ENCODE results near the gene CCL24.

DNA sequence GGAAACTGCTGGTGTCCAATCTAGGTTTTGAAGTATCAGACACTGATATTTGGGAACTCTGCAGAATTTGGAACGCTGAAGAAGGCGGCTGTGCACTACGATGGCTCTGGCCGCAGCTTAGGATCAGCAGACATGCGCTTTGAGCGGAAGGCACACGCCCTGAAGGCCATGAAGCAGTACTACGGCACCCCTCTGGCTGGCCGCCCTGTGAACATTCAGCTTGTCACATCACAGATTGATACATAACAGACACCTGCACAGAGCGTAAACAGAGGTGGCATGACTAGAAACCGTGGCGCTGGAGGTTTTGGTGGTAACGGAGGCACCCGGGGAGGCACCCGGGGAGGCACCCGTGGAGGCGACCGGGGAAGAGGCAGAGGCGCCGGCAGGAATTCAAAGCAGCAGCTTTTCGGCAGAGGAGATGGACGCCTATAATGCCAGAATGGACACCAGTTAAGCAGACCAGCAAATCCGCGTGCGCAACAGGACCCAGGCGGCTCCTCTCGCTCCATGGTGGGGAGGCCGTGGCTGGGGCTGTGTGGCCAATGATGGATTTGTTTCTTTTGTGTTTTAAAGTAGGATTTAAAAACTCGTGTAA, 22.2 kb upstream of the CCL24 start:
- TF ChIP-seq SNAI2 (CRISPR knock-in tag; IDR thresholded peaks at IDR 0.05): no peak
- TF ChIP-seq, protein P1, sequence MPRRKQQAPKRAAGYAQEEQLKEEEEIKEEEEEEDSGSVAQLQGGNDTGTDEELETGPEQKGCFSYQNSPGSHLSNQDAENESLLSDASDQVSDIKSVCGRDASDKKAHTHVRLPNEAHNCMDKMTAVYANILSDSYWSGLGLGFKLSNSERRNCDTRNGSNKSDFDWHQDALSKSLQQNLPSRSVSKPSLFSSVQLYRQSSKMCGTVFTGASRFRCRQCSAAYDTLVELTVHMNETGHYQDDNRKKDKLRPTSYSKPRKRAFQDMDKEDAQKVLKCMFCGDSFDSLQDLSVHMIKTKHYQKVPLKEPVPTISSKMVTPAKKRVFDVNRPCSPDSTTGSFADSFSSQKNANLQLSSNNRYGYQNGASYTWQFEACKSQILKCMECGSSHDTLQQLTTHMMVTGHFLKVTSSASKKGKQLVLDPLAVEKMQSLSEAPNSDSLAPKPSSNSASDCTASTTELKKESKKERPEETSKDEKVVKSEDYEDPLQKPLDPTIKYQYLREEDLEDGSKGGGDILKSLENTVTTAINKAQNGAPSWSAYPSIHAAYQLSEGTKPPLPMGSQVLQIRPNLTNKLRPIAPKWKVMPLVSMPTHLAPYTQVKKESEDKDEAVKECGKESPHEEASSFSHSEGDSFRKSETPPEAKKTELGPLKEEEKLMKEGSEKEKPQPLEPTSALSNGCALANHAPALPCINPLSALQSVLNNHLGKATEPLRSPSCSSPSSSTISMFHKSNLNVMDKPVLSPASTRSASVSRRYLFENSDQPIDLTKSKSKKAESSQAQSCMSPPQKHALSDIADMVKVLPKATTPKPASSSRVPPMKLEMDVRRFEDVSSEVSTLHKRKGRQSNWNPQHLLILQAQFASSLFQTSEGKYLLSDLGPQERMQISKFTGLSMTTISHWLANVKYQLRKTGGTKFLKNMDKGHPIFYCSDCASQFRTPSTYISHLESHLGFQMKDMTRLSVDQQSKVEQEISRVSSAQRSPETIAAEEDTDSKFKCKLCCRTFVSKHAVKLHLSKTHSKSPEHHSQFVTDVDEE (CRISPR knock-in tag; IDR thresholded peaks at IDR 0.05): no peak
- TF ChIP-seq CREB5 (CRISPR knock-in tag; IDR thresholded peaks at IDR 0.05; ENCODE audit: low read depth): no peak
- no peak for TF ChIP-seq ZFP30 (CRISPR knock-in tag; IDR thresholded peaks at IDR 0.05)
- no peak for TF ChIP-seq CSDC2 (CRISPR knock-in tag; IDR thresholded peaks at IDR 0.05)
- TF ChIP-seq, protein P2, sequence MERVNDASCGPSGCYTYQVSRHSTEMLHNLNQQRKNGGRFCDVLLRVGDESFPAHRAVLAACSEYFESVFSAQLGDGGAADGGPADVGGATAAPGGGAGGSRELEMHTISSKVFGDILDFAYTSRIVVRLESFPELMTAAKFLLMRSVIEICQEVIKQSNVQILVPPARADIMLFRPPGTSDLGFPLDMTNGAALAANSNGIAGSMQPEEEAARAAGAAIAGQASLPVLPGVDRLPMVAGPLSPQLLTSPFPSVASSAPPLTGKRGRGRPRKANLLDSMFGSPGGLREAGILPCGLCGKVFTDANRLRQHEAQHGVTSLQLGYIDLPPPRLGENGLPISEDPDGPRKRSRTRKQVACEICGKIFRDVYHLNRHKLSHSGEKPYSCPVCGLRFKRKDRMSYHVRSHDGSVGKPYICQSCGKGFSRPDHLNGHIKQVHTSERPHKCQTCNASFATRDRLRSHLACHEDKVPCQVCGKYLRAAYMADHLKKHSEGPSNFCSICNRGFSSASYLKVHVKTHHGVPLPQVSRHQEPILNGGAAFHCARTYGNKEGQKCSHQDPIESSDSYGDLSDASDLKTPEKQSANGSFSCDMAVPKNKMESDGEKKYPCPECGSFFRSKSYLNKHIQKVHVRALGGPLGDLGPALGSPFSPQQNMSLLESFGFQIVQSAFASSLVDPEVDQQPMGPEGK (CRISPR knock-in tag; IDR thresholded peaks at IDR 0.05; ENCODE audit: borderline replicate concordance): no peak
